Heart left ventricle (tissue), 13 donors: ENCODE results near the gene COX6A2.

ENCODE experiments used
- CTCF ChIP-seq, 12 donors: fragments of 200-600 bp; sonication (generic) in 4 of 12; IDR thresholded peaks; one replicate each; pipeline versions ENCODE4 v1.5.0 to v1.8.0; 2018 to 2022; ENCODE audit warnings: antibody characterized with exemption in 12 of 12, mild to moderate bottlenecking in 5 of 12
- POLR2A ChIP-seq, 2 donors: fragments of 450-650 bp; IDR thresholded peaks; one replicate each; pipeline ENCODE4 v1.6.1; 2017; ENCODE audit warnings: antibody characterized with exemption in 2 of 2, mild to moderate bottlenecking in 2 of 2, moderate library complexity in 2 of 2
- donor health status: ischemic (EF 13 %, LVEDD 7.1; RV severe dilation, severe dysfunction).
- donor health status: DM: no; HTN: yes; CAD: no.
- donor health status: DM: no; HTN: no; CAD: no.
- donor health status: ischemic (EF 25% LVEDD 6.9; RV normal size, moderate dysfunction).
- donor health status: ischemic (EF 25% LVEDD 5.7; RV mildly dilated, moderate dysfunction).
- donor health status: ischemic (EF 35%, LVEDD 5.7; RV mildly dilated, moderate dysfunction).
- donor health status: nonischemic (EF 11% LVEDD 7.7; RV severe dilation, severe dysfunction).
- donor health status: DM: yes; HTN: yes; CAD: no.
- donor health status: PGD.
- donor health status: ischemic (EF 29% LVEDD 5.4; RV normal size, mild dysfunction).
- donor health status: nonischemic (EF 23%, LVEDD 6.1; RV moderate dilation, normal function).

- peak in 3 of 12 donors; percentile 8 to 40 (median 23) for TF ChIP-seq CTCF (IDR thresholded peaks at IDR 0.05)
- no peak for TF ChIP-seq POLR2A (IDR thresholded peaks at IDR 0.05)
These were observed 30.1 kb upstream of the COX6A2 start for GRCh38 chr16:31458073-31458843.
